Measurements from ENCODE around the gene MYT1.
"Not testable (repeated sequence)": the region's sequence is repeated elsewhere in the genome, so short reads cannot be mapped to it uniquely, and the experiment has no call there.

Gene MYT1
- 0 to 0.26 (median 0) reads per million in 18 experiments for total RNA-seq

- DNase-seq: no peak
Measured at GRCh38 chr20:64164123-64164836, at the start of gene MYT1. TSS of gene MYT1 (plus strand) at chr20:64164452. CDS start at chr20:64198862, 34,410 bp downstream.

GRCh38 chr20:64115171-64115911 lies 48.9 kb upstream of the MYT1 start:
- DNase-seq: no peak

GRCh38 chr20:64116016-64116415 lies 48.2 kb upstream of the MYT1 start:
- DNase-seq: no peak

GRCh38 chr20:64116541-64117431 lies 47.5 kb upstream of the MYT1 start:
- no peak for DNase-seq

GRCh38 chr20:64117432-64117777 lies 46.8 kb upstream of the MYT1 start:
- DNase-seq: not testable (repeated sequence)

GRCh38 chr20:64119301-64119680 lies 45.0 kb upstream of the MYT1 start:
- DNase-seq: no peak

GRCh38 chr20:64119681-64120341 lies 44.4 kb upstream of the MYT1 start:
- no peak for DNase-seq

- no peak for DNase-seq
Measured at GRCh38 chr20:64121586-64121985, 42.7 kb upstream of the MYT1 start.

GRCh38 chr20:64122927-64123326 lies 41.3 kb upstream of the MYT1 start:
- DNase-seq: not testable (repeated sequence)

- not testable (repeated sequence) for DNase-seq
Measured at GRCh38 chr20:64123517-64123916, 40.7 kb upstream of the MYT1 start.

- DNase-seq: no peak
Measured at GRCh38 chr20:64129146-64129782, 35.0 kb upstream of the MYT1 start.

- no peak for DNase-seq
Measured at GRCh38 chr20:64130271-64130670, 34.0 kb upstream of the MYT1 start.

GRCh38 chr20:64130876-64131275 lies 33.4 kb upstream of the MYT1 start:
- DNase-seq: no peak

- DNase-seq: peak in 1 of 2 donors; percentile 5
Measured at GRCh38 chr20:64131406-64131805, 32.8 kb upstream of the MYT1 start.

- no peak for DNase-seq
Measured at GRCh38 chr20:64133951-64134407, 30.3 kb upstream of the MYT1 start.

- not testable (repeated sequence) for DNase-seq
Measured at GRCh38 chr20:64134744-64135143, 29.5 kb upstream of the MYT1 start.

- DNase-seq: no peak
Measured at GRCh38 chr20:64136004-64136710, 28.1 kb upstream of the MYT1 start.

GRCh38 chr20:64137598-64138031 lies 26.6 kb upstream of the MYT1 start:
- no peak for DNase-seq

- DNase-seq: no peak
Measured at GRCh38 chr20:64138276-64138815, 25.9 kb upstream of the MYT1 start.

GRCh38 chr20:64139199-64140060 lies 24.8 kb upstream of the MYT1 start:
- DNase-seq: no peak

Measured in inflammatory macrophage (primary cell).